Heart left ventricle (tissue), 16 donors: ENCODE results near the gene TOX2. TPM values are rescaled to one million over a fixed set of nuclear protein-coding genes. Genes with fewer than 3 reads are reported as not detected.

Experiments used
- ATAC-seq, 4 donors: fragments of 200-7000 bp; cut with Tn5 transposase; one replicate each; pipeline ENCODE4 v1.9.1; 2020 to 2022; ENCODE audit warnings: moderate library complexity in 4 of 4, mild to moderate bottlenecking in 3 of 4, moderate number of reproducible peaks in 1 of 4
- DNase-seq, 5 donors: peaks; one replicate each; pipeline ENCODE4 v3.0.0-alpha.2; 2020
- H3K27ac ChIP-seq, 12 donors: fragments of 200-600 bp; sonication (generic) in 4 of 12; one replicate each; pipeline versions ENCODE4 v1.5.0 to v1.8.0; 2016 to 2022; ENCODE audit warnings: mild to moderate bottlenecking in 2 of 12
- H3K27me3 ChIP-seq, 9 donors: fragments of 200-600 bp; sonication (generic) in 2 of 9; one replicate each; pipeline versions ENCODE4 v1.5.1 to v1.8.0; 2016 to 2022; ENCODE audit warnings: mild to moderate bottlenecking in 3 of 9
- H3K36me3 ChIP-seq, 9 donors: fragments of 200-600 bp; sonication (generic) in 2 of 9; one replicate each; pipeline versions ENCODE4 v1.5.0 to v1.8.0; 2018 to 2022; ENCODE audit warnings: mild to moderate bottlenecking in 2 of 9
- H3K4me1 ChIP-seq, 12 donors: fragments of 200-600 bp; sonication (generic) in 4 of 12; one replicate each; pipeline versions ENCODE4 v1.5.0 to v1.8.0; 2016 to 2022; ENCODE audit warnings: mild to moderate bottlenecking in 3 of 12
- H3K4me3 ChIP-seq, 12 donors: fragments of 200-600 bp; sonication (generic) in 4 of 12; one replicate each; pipeline versions ENCODE4 v1.5.0 to v1.8.0; 2017 to 2022; ENCODE audit warnings: mild to moderate bottlenecking in 9 of 12, moderate library complexity in 4 of 12
- H3K9me3 ChIP-seq, 12 donors: fragments of 200-600 bp; sonication (generic) in 4 of 12; one replicate each; pipeline versions ENCODE4 v1.5.0 to v1.8.0; 2016 to 2022; ENCODE audit warnings: mild to moderate bottlenecking in 1 of 12
- CTCF ChIP-seq, 12 donors: fragments of 200-600 bp; sonication (generic) in 4 of 12; IDR thresholded peaks; one replicate each; pipeline versions ENCODE4 v1.5.0 to v1.8.0; 2018 to 2022; ENCODE audit warnings: antibody characterized with exemption in 12 of 12, mild to moderate bottlenecking in 5 of 12
- POLR2A ChIP-seq, 2 donors: fragments of 450-650 bp; IDR thresholded peaks; one replicate each; pipeline ENCODE4 v1.6.1; 2017; ENCODE audit warnings: antibody characterized with exemption in 2 of 2, mild to moderate bottlenecking in 2 of 2, moderate library complexity in 2 of 2
- WGBS, 4 donors: extraction: QIAGEN DNeasy Blood & Tissue Kit in 2 of 4; methylation state at CpG; one replicate each; pipeline versions ENCODE4 v1.1.5 to v1.1.7; 2013 to 2018; 5-methylcytosine and 5-hydroxymethylcytosine counted together
- intact Hi-C, 10 donors: fragments of 100-400 bp; cut with DNase I; formaldehyde crosslinking; loops; one replicate each; pipeline versions ENCODE4 v1.11.1 to v1.14.2; 2022
- polyA plus RNA-seq, 2 donors: library from polyadenylated mRNA; stranded (reverse); fragments of 200-250 nt; gene quantifications; one replicate each; pipeline ENCODE4 v1.2.3, GENCODE V29; 2013
- total RNA-seq, 9 donors: library from RNA; depleted of rRNA in 2 of 9; stranded (reverse); fragments of >200 nt in 2 of 9; fragmentation: NEBNext Ultra II Directional in 3 of 9; extraction: Animal tissue kit (Norgen Biotek cat#: 25700) in 3 of 9; gene quantifications; one replicate each; pipeline versions ENCODE4 v1.1.0 to v1.2.4, GENCODE V29; 2016 to 2023
- donor health status: ischemic (EF 13 %, LVEDD 7.1; RV severe dilation, severe dysfunction).
- donor health status: healthy with polysubstance abuse.
- donor health status: DM: no; HTN: yes; CAD: no.
- donor health status: DM: no; HTN: no; CAD: no.
- donor health status: ischemic (EF 25% LVEDD 6.9; RV normal size, moderate dysfunction).
- donor health status: ischemic (EF 25% LVEDD 5.7; RV mildly dilated, moderate dysfunction).
- donor health status: healthy.
- donor health status: DM: yes; HTN: yes; CAD: no.
- donor health status: ischemic (EF 35%, LVEDD 5.7; RV mildly dilated, moderate dysfunction).
- donor health status: nonischemic (EF 11% LVEDD 7.7; RV severe dilation, severe dysfunction).
- donor health status: DM: yes; HTN: yes; CAD: no.
- donor health status: PGD.
- donor health status: ischemic (EF 29% LVEDD 5.4; RV normal size, mild dysfunction).
- donor health status: nonischemic (EF 23%, LVEDD 6.1; RV moderate dilation, normal function).

TOX2 gene
- total and polyA plus RNA-seq, 11 donors: 0.53 to 3.0 (median 0.91) TPM

GRCh38 chr20:43976547-43976946, 61.9 kb downstream of the TOX2 start:
- 78 to 92% (median 86%) methylated on average over 7 of the region's 7 CpGs for WGBS, 4 donors
- no peaks in the 10 kb centered on the region for H3K9me3 ChIP-seq
- intact Hi-C loops: no loop called here
- no peak overlapping the region for H3K4me3 ChIP-seq
- peaks cover 0 to 15% (median 0%) of the 10 kb centered on the region in 9 donors for H3K27me3 ChIP-seq
- DNase-seq: no peak
- no peak for ATAC-seq
- peaks cover 0 to 14% (median 0%) of the 10 kb centered on the region in 12 donors for H3K4me1 ChIP-seq
- TF ChIP-seq POLR2A (IDR thresholded peaks at IDR 0.05) (no peak), CTCF (IDR thresholded peaks at IDR 0.05) (no peak)
- no peaks in the 10 kb centered on the region for H3K36me3 ChIP-seq
- no peak overlapping the region for H3K27ac ChIP-seq

GRCh38 chr20:43977252-43977651, 62.6 kb downstream of the TOX2 start:
- Histone ChIP-seq H3K4me1 (peaks cover 0 to 20% (median 0%) of the 10 kb centered on the region in 12 donors), H3K9me3 (no peaks in the 10 kb centered on the region), H3K36me3 (no peaks in the 10 kb centered on the region), H3K27ac (no peak overlapping the region), H3K27me3 (peaks cover 0 to 15% (median 0%) of the 10 kb centered on the region in 9 donors), H3K4me3 (no peak overlapping the region)
- intact Hi-C loops: no loop called here
- DNase-seq: no peak
- TF ChIP-seq POLR2A (IDR thresholded peaks at IDR 0.05): no peak
- no peak for TF ChIP-seq CTCF (IDR thresholded peaks at IDR 0.05)
- 77 to 85% (median 82%) methylated on average over 8 of the region's 8 CpGs for WGBS, 4 donors
- no peak for ATAC-seq

DNA sequence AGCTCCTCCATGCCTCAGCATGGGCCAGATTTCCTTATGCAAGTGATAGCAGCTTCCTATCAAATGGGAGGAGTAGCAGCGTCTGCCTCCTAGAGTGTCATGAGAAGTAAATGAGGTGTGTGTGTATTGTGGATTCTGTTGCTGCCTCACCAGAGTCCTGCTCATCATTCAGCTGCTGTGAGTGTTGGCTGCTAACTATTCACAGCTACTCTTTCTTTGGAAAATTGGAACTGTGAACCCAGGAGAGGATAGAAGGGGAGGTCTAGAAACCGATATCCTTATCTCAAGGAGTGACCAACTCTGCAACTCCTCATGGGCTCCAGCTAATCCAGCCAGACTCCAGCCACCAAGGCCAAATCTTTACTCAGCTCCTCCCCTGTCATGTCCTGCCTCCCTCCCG, 63.3 kb downstream of the TOX2 start:
- no peak overlapping the region for H3K27ac ChIP-seq
- TF ChIP-seq POLR2A (IDR thresholded peaks at IDR 0.05) (no peak), CTCF (IDR thresholded peaks at IDR 0.05) (no peak)
- no peaks in the 10 kb centered on the region for H3K9me3 ChIP-seq
- intact Hi-C loops: no loop called here
- H3K4me1 ChIP-seq: peaks cover 0 to 20% (median 0%) of the 10 kb centered on the region in 12 donors
- no peak overlapping the region for H3K4me3 ChIP-seq
- no peaks in the 10 kb centered on the region for H3K36me3 ChIP-seq
- ATAC-seq (no peak), DNase-seq (no peak)
- 19 to 29% (median 26%) methylated on average over 3 of the region's 3 CpGs for WGBS, 4 donors
- H3K27me3 ChIP-seq: peaks cover 0 to 15% (median 0%) of the 10 kb centered on the region in 9 donors

DNA sequence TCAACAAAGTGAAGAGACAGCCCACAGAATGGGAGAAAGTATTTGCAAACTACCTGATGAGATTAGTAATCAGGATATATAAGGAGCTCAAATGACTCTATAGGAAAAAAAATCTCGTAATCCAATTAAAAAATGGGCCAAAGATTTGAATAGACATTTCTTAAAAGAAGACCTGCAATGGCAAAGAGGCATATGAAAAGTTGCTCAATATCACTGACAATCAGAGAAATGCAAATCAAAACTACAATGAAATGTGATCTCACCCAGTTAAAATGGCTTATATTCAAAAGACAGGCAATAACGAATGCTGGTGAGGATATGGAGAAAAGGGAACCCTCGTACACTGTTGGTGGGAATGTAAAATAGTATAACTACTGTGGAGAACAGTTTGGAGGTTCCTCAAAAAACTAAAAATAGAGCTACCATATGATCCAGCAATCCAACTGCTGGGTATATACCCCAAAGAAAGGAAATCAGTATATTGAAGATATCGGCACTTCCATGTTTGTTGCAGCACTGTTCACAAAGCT, 65.0 kb downstream of the TOX2 start:
- no peaks in the 10 kb centered on the region for H3K36me3 ChIP-seq
- WGBS, 4 donors: 81 to 90% (median 83%) methylated on average over 4 of the region's 4 CpGs
- DNase-seq (no peak), ATAC-seq (no peak)
- peaks cover 0 to 23% (median 0%) of the 10 kb centered on the region in 12 donors for H3K4me1 ChIP-seq
- no peaks in the 10 kb centered on the region for H3K9me3 ChIP-seq
- H3K27me3 ChIP-seq: peaks cover 0 to 8% (median 0%) of the 10 kb centered on the region in 9 donors
- TF ChIP-seq POLR2A (IDR thresholded peaks at IDR 0.05) (no peak), CTCF (IDR thresholded peaks at IDR 0.05) (no peak)
- intact Hi-C loops: no loop called here
- H3K4me3 ChIP-seq: no peak overlapping the region
- no peak overlapping the region for H3K27ac ChIP-seq
